ENCODE measurements around the gene PIGBOS1. TPM values are rescaled to one million over a fixed set of nuclear protein-coding genes. Genes with fewer than 3 reads are reported as not detected.

Gene PIGBOS1
- total RNA-seq, 1 donor from 2014 or later: 9.9 TPM

Other genes with a start within 250 kb of the PIGBOS1 start
- gene RSL24D1, start 122.2 kb downstream of the PIGBOS1 start, total RNA-seq: 62.2 TPM
- 29.0 TPM for gene RAB27A, start 29.3 kb downstream of the PIGBOS1 start, total RNA-seq
- 23.0 TPM for gene PIGB, start 99 bp upstream of the PIGBOS1 start, total RNA-seq
- 60.7 TPM for gene CCPG1, start 89.2 kb upstream of the PIGBOS1 start, total RNA-seq
- 3.0 TPM for gene PIERCE2, start 89.4 kb upstream of the PIGBOS1 start, total RNA-seq
- gene DNAAF4, start 189.1 kb upstream of the PIGBOS1 start, total RNA-seq: 5.3 TPM